Measurements from ENCODE around the gene ARL6IP4. TPM values are rescaled to one million over a fixed set of nuclear protein-coding genes. Genes with fewer than 3 reads are reported as not detected.
A peak's percentile ranks its signal among the peaks of the same experiment; 100 is the strongest.
"Not testable (repeated sequence)": the region's sequence is repeated elsewhere in the genome, so short reads cannot be mapped to it uniquely, and the experiment has no call there.

ARL6IP4 gene
- 194 TPM for polyA plus RNA-seq (2012; ENCODE audit: low read depth, missing spikeins)

DNA sequence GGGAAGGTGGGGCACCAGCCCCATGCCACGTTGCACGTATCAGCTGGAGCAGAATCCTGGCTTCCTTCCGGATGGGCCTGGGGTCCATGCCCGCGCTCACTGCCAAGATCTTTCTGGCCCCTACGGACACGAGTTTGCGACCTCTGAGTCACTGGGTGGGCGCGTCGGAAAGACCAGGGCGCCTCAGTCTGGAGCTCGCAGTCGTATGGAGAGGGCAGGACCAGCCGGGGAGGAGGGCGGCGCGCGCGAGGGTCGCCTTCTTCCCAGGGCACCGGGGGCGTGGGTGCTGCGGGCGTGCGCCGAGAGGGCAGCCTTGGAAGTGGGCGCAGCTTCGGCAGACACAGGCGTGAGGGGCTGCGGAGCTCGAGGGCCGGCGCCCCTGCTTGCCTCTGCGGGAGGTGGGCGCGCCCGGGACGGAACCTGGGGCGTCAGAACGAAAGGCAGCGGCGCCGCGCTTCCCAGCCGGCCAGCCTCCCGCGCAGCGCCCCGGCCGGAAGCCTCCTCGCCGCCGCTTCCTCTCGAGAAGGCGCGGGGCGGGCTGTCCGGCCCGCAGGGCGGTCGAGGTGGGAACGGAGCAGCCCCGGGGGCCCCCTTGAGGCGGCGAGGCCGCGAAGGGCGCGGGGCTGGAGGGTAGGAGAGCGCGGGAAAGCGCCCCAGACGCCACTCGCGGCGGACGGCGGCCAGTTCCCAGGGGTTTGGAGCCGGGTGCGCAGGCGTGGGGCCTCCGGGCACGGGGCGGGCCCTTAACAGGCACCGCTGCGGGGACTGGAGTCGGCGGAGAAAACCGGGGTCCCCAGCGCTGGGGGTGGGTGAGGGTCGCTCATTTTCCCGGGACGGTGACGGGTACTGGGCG lies at the start of gene ARL6IP4:
ARL6IP4 (plus strand) TSS at position 499 of the 853 bp plus-strand sequence. CDS start 459 bp downstream, outside the sequence.
- FAIRE-seq (peak; percentile 66), DNase-seq (ENCODE audit: insufficient read length, low spot score) (peak; percentile 93)
- TF ChIP-seq POLR2A (IDR thresholded peaks at IDR 0.05; ENCODE audit: low read depth, low read length) (no peak), POLR2AphosphoS5 (IDR thresholded peaks at IDR 0.05; ENCODE audit: low read depth, low read length) (peak; percentile 41; the same call in 1 of the 2 replicates), POU2F2 (IDR thresholded peaks at IDR 0.05; ENCODE audit: low read depth, low read length) (no peak), SPI1 (IDR thresholded peaks at IDR 0.05; ENCODE audit: low read depth, low read length) (no peak), PAX5 (IDR thresholded peaks at IDR 0.05; ENCODE audit: insufficient read depth, low read length, severe bottlenecking) (peak; percentile 52), TAF1 (IDR thresholded peaks at IDR 0.05; ENCODE audit: low read depth, low read length) (peak; percentile 61)

DNA sequence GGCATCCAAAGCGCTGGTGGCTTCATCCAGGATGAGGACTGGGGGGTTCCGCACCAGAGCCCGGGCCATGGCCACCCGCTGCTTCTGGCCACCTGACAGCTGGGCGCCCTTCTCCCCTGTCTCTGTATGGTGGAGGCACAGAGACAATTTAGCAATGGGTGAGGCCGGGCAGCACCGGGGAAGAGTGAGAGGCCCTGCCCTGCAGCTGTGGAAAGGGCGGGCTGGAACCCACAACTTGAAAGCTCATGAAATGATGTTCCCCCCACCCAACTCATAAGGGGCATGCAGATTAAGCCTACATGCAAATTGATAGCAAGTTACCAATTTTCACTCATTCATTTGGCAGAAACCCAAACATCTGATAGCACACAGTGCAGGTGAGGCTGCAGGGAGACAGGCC lies 48.3 kb upstream of the ARL6IP4 start:
- FAIRE-seq (no peak), DNase-seq (ENCODE audit: insufficient read length, low spot score) (no peak)
- TF ChIP-seq SPI1 (IDR thresholded peaks at IDR 0.05; ENCODE audit: low read depth, low read length) (no peak), POU2F2 (IDR thresholded peaks at IDR 0.05; ENCODE audit: low read depth, low read length) (no peak), TAF1 (IDR thresholded peaks at IDR 0.05; ENCODE audit: low read depth, low read length) (no peak)

DNA sequence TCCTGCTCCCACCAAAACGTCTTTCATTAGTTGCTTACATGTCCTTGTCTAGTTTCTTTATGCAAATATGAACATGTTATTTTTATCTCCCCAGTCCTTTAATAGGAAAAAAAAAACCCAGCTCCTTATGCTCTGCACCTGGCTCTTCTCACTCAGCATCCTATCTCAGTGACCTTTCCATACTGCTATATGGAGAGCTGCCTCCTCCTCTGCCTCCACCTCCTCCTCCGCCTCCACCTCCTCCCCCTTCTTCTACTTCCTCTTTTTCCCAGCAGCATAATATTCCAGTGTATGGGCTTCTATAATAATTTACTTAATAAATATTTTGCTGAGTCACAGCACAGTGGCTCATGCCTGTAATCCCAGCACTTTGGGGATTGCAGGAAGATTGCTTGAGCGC lies 45.8 kb upstream of the ARL6IP4 start:
- TF ChIP-seq POLR2AphosphoS5 (IDR thresholded peaks at IDR 0.05; ENCODE audit: low read depth, low read length) (no peak), POLR2A (IDR thresholded peaks at IDR 0.05; ENCODE audit: low read depth, low read length) (no peak), PAX5 (IDR thresholded peaks at IDR 0.05; ENCODE audit: insufficient read depth, low read length, severe bottlenecking) (no peak), TAF1 (IDR thresholded peaks at IDR 0.05; ENCODE audit: low read depth, low read length) (no peak), POU2F2 (IDR thresholded peaks at IDR 0.05; ENCODE audit: low read depth, low read length) (no peak), SPI1 (IDR thresholded peaks at IDR 0.05; ENCODE audit: low read depth, low read length) (no peak; the same call in 1 of the 2 replicates)
- DNase-seq (ENCODE audit: insufficient read length, low spot score) (no peak), FAIRE-seq (peak; percentile 58)

DNA sequence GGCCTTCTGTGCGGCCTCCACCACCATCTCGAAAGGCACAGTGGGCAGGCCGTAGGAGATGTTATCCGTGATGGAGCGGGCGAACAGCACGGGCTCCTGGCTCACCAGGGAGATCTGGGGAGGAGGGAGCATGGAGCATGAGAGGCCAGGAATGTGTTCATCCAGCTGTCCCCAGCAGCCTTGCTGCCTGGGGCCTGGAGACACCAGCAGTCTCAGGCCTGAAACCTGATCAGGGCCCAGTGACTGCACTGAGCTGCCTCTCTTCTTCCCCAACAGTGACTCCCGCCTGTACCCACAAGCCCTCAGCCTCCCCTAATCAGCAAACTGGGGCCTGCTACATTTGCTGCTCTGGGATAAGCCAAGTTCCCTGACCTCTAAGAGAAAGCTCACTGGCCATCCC lies 45.2 kb upstream of the ARL6IP4 start:
- DNase-seq (ENCODE audit: insufficient read length, low spot score), result no peak
- TF ChIP-seq POLR2A (IDR thresholded peaks at IDR 0.05; ENCODE audit: low read depth, low read length) (no peak), PAX5 (IDR thresholded peaks at IDR 0.05; ENCODE audit: insufficient read depth, low read length, severe bottlenecking) (no peak), POU2F2 (IDR thresholded peaks at IDR 0.05; ENCODE audit: low read depth, low read length) (no peak), SPI1 (IDR thresholded peaks at IDR 0.05; ENCODE audit: low read depth, low read length) (no peak), POLR2AphosphoS5 (IDR thresholded peaks at IDR 0.05; ENCODE audit: low read depth, low read length) (no peak), TAF1 (IDR thresholded peaks at IDR 0.05; ENCODE audit: low read depth, low read length) (no peak)
- peak; percentile 55 for FAIRE-seq

DNA sequence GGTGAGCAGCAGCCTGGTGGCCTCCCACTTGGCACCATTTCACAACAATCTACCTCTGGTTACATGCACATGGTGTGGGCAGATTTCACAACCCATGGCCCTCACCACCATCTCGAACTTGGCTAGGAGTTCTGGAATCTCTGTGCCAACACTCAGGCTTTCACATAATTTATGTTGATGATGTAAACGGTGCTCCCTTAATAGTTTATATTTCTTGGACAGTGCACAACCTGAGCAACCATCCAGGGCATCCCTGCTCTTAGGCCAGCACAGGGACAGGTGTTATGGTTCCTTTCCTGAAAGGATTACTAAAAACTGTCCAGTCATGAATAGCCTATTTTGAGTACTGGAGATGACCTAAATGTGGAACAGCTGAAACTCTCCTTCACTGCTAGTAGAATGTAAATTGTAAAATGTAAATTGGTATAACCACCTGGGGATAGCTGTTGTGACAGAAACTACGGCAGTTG lies 42.8 kb upstream of the ARL6IP4 start:
- TF ChIP-seq SPI1 (IDR thresholded peaks at IDR 0.05; ENCODE audit: low read depth, low read length) (no peak), POU2F2 (IDR thresholded peaks at IDR 0.05; ENCODE audit: low read depth, low read length) (no peak), PAX5 (IDR thresholded peaks at IDR 0.05; ENCODE audit: insufficient read depth, low read length, severe bottlenecking) (no peak), POLR2AphosphoS5 (IDR thresholded peaks at IDR 0.05; ENCODE audit: low read depth, low read length) (no peak), POLR2A (IDR thresholded peaks at IDR 0.05; ENCODE audit: low read depth, low read length) (no peak), TAF1 (IDR thresholded peaks at IDR 0.05; ENCODE audit: low read depth, low read length) (no peak)
- DNase-seq (ENCODE audit: insufficient read length, low spot score) (no peak), FAIRE-seq (peak; percentile 83)

DNA sequence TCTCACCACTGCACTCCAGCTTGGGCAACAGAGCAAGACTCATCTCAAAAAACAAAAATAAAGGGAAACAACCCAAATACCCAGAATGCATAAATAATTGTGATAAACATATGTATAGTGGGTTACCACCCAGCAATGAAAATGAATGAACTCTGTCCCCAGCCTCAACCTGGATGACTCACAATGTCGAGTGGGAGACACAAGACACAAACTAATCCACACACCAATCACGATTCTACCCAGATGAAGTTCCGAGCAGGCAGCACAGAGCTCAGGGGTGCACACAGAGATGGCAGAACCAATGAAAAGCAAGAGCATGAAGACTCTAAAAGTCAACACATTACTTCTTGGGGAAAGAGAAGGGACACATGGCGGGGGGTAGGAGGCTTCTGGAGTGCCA lies 41.4 kb upstream of the ARL6IP4 start:
- DNase-seq (ENCODE audit: insufficient read length, low spot score) (no peak), FAIRE-seq (no peak)
- TF ChIP-seq PAX5 (IDR thresholded peaks at IDR 0.05; ENCODE audit: insufficient read depth, low read length, severe bottlenecking), result no peak
- no peak for TF ChIP-seq POU2F2 (IDR thresholded peaks at IDR 0.05; ENCODE audit: low read depth, low read length)
- no peak for TF ChIP-seq SPI1 (IDR thresholded peaks at IDR 0.05; ENCODE audit: low read depth, low read length)
- no peak for TF ChIP-seq TAF1 (IDR thresholded peaks at IDR 0.05; ENCODE audit: low read depth, low read length)
- no peak for TF ChIP-seq POLR2A (IDR thresholded peaks at IDR 0.05; ENCODE audit: low read depth, low read length)
- TF ChIP-seq POLR2AphosphoS5 (IDR thresholded peaks at IDR 0.05; ENCODE audit: low read depth, low read length), result no peak

DNA sequence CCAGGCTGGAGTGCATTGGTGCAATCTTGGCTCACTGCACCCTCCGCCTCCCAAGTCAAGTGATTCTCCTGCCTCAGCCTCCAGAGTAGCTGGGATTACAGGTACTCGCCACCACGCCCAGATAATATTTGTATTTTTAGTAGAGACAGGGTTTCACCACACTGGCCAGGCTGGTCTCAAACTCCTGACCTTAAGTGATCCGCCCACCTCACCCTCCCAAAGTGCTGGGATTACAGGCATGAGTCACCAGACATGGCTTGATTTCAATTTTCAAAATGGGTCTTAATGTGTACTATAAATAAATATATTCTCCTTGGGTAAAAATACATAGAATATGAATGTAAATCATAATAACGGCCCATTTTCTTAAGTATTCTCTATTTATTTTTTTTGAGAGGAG lies 39.1 kb upstream of the ARL6IP4 start:
- FAIRE-seq; DNase-seq (ENCODE audit: insufficient read length, low spot score): not testable (repeated sequence)

DNA sequence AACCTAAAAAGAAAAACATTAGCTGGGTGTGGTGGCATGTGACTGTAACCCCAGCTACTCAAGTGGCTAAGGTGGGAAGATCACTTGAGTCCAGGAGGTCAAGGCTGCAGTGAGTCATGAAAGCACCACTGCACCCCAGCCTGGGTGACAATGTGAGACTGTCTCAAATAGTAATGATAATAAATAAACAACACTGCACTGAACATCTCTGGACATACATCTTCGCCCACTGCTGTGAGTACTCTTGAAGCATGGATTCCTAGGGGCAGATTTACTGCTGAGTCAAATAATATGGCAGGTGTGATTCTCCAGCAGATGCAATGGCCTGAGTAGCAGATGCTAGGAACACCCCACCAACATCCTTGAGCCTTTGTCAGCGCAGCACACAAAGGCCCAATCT lies 37.8 kb upstream of the ARL6IP4 start:
- no peak for TF ChIP-seq POLR2AphosphoS5 (IDR thresholded peaks at IDR 0.05; ENCODE audit: low read depth, low read length)
- TF ChIP-seq SPI1 (IDR thresholded peaks at IDR 0.05; ENCODE audit: low read depth, low read length), result no peak
- no peak for TF ChIP-seq PAX5 (IDR thresholded peaks at IDR 0.05; ENCODE audit: insufficient read depth, low read length, severe bottlenecking)
- TF ChIP-seq POU2F2 (IDR thresholded peaks at IDR 0.05; ENCODE audit: low read depth, low read length), result no peak
- TF ChIP-seq POLR2A (IDR thresholded peaks at IDR 0.05; ENCODE audit: low read depth, low read length), result no peak
- TF ChIP-seq TAF1 (IDR thresholded peaks at IDR 0.05; ENCODE audit: low read depth, low read length), result no peak
- DNase-seq (ENCODE audit: insufficient read length, low spot score), result no peak
- FAIRE-seq, result no peak

DNA sequence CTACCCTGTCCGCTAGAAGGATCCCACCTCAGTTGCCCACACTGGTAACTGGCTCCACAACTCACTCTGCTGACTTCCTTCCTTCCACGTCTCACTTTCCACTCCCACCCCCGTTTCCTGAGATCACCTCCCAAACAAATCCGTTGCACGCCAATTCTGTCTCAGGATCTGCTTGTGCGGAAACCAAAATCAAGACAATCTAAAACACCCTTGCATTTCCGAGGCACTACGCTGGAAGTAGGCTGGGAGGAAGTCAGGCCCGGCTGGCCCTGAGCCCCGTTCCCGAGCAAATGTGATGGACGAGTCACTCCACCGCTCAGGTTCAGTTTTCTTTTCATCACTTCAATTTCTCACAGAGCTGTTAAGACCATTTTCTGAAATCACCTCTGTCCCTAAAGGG lies 37.3 kb upstream of the ARL6IP4 start:
- FAIRE-seq, result no peak
- no peak for DNase-seq (ENCODE audit: insufficient read length, low spot score)
- no peak for TF ChIP-seq TAF1 (IDR thresholded peaks at IDR 0.05; ENCODE audit: low read depth, low read length)

All from GM12891 (cell line).